ENCODE results near the gene KCNN3. TPM values are rescaled to one million over a fixed set of nuclear protein-coding genes. Genes with fewer than 3 reads are reported as not detected.

Gene KCNN3
- total RNA-seq, 5 donors from 2014 or later (not counting 1 experiment from before 2014, with no cell fraction given): 0.03 to 0.23 (median 0.18) TPM

GRCh38 chr1:154862907-154863306 lies 7.2 kb downstream of the KCNN3 start:
- H3K4me1 ChIP-seq (ENCODE audit: control insufficient read depth in 1 of 2, extremely low read depth in 1 of 2, insufficient read depth in 2 of 2, low read length in 2 of 2): no peaks in the 10 kb centered on the region
- no peaks in the 10 kb centered on the region for H3K36me3 ChIP-seq (ENCODE audit: control insufficient read depth in 2 of 2, extremely low read depth in 1 of 2, insufficient read depth in 1 of 2, low read length in 1 of 2)
- WGBS (ENCODE audit: insufficient coverage): 87% methylated on average over 5 of the region's 13 CpGs
- H3K9me3 Mint-ChIP-seq: no peaks in the 10 kb centered on the region
- ChIA-PET CTCF (interaction anchor here in 1 of 2 donors (0.6 kb wide), 2 partner anchors 160 to 1866 kb away, joined by 3 to 4 read pairs; partner anchors contain the start of gene ISG20L2), POLR2A (interaction anchor here in 1 of 2 donors (0.6 kb wide), 1 partner anchor 136 kb away, joined by 6 read pairs; no protein-coding TSS in a partner anchor)
- H3K27ac ChIP-seq (ENCODE audit: low read length): no peak overlapping the region
- H3K4me3 Mint-ChIP-seq: no peak overlapping the region
- H3K4me3 ChIP-seq (ENCODE audit: control insufficient read depth in 1 of 2, extremely low read depth in 1 of 2, low read length in 1 of 2): no peak overlapping the region
- no peak overlapping the region for H3K27ac Mint-ChIP-seq
- H3K27me3 ChIP-seq (replicated peaks in 1 of 2; ENCODE audit: control insufficient read depth in 2 of 2, extremely low read depth in 1 of 2, insufficient read depth in 2 of 2, low read length in 1 of 2): peaks cover 0 to 73% of the 10 kb centered on the region in 2 experiments
- no peaks in the 10 kb centered on the region for H3K36me3 Mint-ChIP-seq
- peaks cover 7 to 30% of the 10 kb centered on the region in 2 donors for H3K27me3 Mint-ChIP-seq
- ATAC-seq (replicated peaks in 1 of 4) (no peak), DNase-seq (no peak)
- peaks cover 0 to 14% (median 0%) of the 10 kb centered on the region in 3 donors for H3K4me1 Mint-ChIP-seq
- no peaks in the 10 kb centered on the region for H3K9me3 ChIP-seq

- ChIA-PET CTCF (interaction anchor here in 1 of 2 donors (0.6 kb wide), 1 partner anchor 8 kb away, joined by 6 read pairs; no protein-coding TSS in a partner anchor), POLR2A (no interaction called here)
- DNase-seq (no peak), ATAC-seq (replicated peaks in 1 of 4) (no peak)
- Histone ChIP-seq H3K36me3 (ENCODE audit: control insufficient read depth in 2 of 2, extremely low read depth in 1 of 2, insufficient read depth in 1 of 2, low read length in 1 of 2) (no peaks in the 10 kb centered on the region), H3K27me3 (replicated peaks in 1 of 2; ENCODE audit: control insufficient read depth in 2 of 2, extremely low read depth in 1 of 2, insufficient read depth in 2 of 2, low read length in 1 of 2) (peaks cover 0 to 63% of the 10 kb centered on the region in 2 experiments), H3K4me3 (ENCODE audit: control insufficient read depth in 1 of 2, extremely low read depth in 1 of 2, low read length in 1 of 2) (no peak overlapping the region), H3K9me3 (no peaks in the 10 kb centered on the region), H3K27ac (ENCODE audit: low read length) (no peak overlapping the region), H3K4me1 (ENCODE audit: control insufficient read depth in 1 of 2, extremely low read depth in 1 of 2, insufficient read depth in 2 of 2, low read length in 2 of 2) (no peaks in the 10 kb centered on the region)
- H3K36me3 Mint-ChIP-seq: no peaks in the 10 kb centered on the region
- WGBS (ENCODE audit: insufficient coverage): 87% methylated on average over 9 of the region's 12 CpGs
- no peak overlapping the region for H3K4me3 Mint-ChIP-seq
- H3K27me3 Mint-ChIP-seq: peaks cover 4 to 22% of the 10 kb centered on the region in 2 donors
- H3K9me3 Mint-ChIP-seq: no peaks in the 10 kb centered on the region
- H3K27ac Mint-ChIP-seq: no peak overlapping the region
- H3K4me1 Mint-ChIP-seq: peaks cover 0 to 14% (median 0%) of the 10 kb centered on the region in 3 donors
Measured at GRCh38 chr1:154861607-154862094, 8.4 kb downstream of the KCNN3 start.

- no peaks in the 10 kb centered on the region for H3K4me1 ChIP-seq (ENCODE audit: control insufficient read depth in 1 of 2, extremely low read depth in 1 of 2, insufficient read depth in 2 of 2, low read length in 2 of 2)
- no peaks in the 10 kb centered on the region for H3K9me3 ChIP-seq
- CTCF ChIA-PET: interaction anchor here in 1 of 2 donors (0.6 kb wide), 1 partner anchor 545 kb away, joined by 3 read pairs; no protein-coding TSS in a partner anchor
- H3K36me3 ChIP-seq (ENCODE audit: control insufficient read depth in 2 of 2, extremely low read depth in 1 of 2, insufficient read depth in 1 of 2, low read length in 1 of 2): no peaks in the 10 kb centered on the region
- peaks cover 3 to 26% of the 10 kb centered on the region in 2 donors for H3K27me3 Mint-ChIP-seq
- POLR2A ChIA-PET: no interaction called here
- H3K36me3 Mint-ChIP-seq: no peaks in the 10 kb centered on the region
- H3K4me3 Mint-ChIP-seq: no peak overlapping the region
- H3K27ac ChIP-seq (ENCODE audit: low read length): no peak overlapping the region
- no peak overlapping the region for H3K27ac Mint-ChIP-seq
- ATAC-seq (replicated peaks in 1 of 4): no peak
- WGBS (ENCODE audit: insufficient coverage): 62% methylated on average over 9 of the region's 12 CpGs
- peaks cover 0 to 56% of the 10 kb centered on the region in 2 experiments for H3K27me3 ChIP-seq (replicated peaks in 1 of 2; ENCODE audit: control insufficient read depth in 2 of 2, extremely low read depth in 1 of 2, insufficient read depth in 2 of 2, low read length in 1 of 2)
- DNase-seq: peak in 1 of 35 experiments; percentile 21
- H3K9me3 Mint-ChIP-seq: no peaks in the 10 kb centered on the region
- H3K4me3 ChIP-seq (ENCODE audit: control insufficient read depth in 1 of 2, extremely low read depth in 1 of 2, low read length in 1 of 2): no peak overlapping the region
- H3K4me1 Mint-ChIP-seq: peaks cover 0 to 11% (median 0%) of the 10 kb centered on the region in 3 donors
Measured at GRCh38 chr1:154860156-154860870, 9.8 kb downstream of the KCNN3 start.

GRCh38 chr1:154859786-154860155 lies 10.3 kb downstream of the KCNN3 start:
- Histone ChIP-seq H3K9me3 (no peaks in the 10 kb centered on the region), H3K36me3 (ENCODE audit: control insufficient read depth in 2 of 2, extremely low read depth in 1 of 2, insufficient read depth in 1 of 2, low read length in 1 of 2) (no peaks in the 10 kb centered on the region), H3K4me1 (ENCODE audit: control insufficient read depth in 1 of 2, extremely low read depth in 1 of 2, insufficient read depth in 2 of 2, low read length in 2 of 2) (no peaks in the 10 kb centered on the region), H3K4me3 (ENCODE audit: control insufficient read depth in 1 of 2, extremely low read depth in 1 of 2, low read length in 1 of 2) (no peak overlapping the region), H3K27ac (ENCODE audit: low read length) (no peak overlapping the region), H3K27me3 (replicated peaks in 1 of 2; ENCODE audit: control insufficient read depth in 2 of 2, extremely low read depth in 1 of 2, insufficient read depth in 2 of 2, low read length in 1 of 2) (peaks cover 0 to 52% of the 10 kb centered on the region in 2 experiments)
- ATAC-seq (replicated peaks in 1 of 4): no peak
- Mint-ChIP-seq H3K36me3 (no peaks in the 10 kb centered on the region), H3K4me3 (no peak overlapping the region), H3K27ac (no peak overlapping the region), H3K4me1 (peaks cover 0 to 11% (median 0%) of the 10 kb centered on the region in 3 donors), H3K27me3 (peaks cover 3 to 26% of the 10 kb centered on the region in 2 donors), H3K9me3 (no peaks in the 10 kb centered on the region)
- DNase-seq: no peak
- ChIA-PET POLR2A (no interaction called here), CTCF (interaction anchor here (0.6 to 0.7 kb wide), 2 partner anchors 370 to 545 kb away, joined by 3 to 4 read pairs; no protein-coding TSS in a partner anchor)
- 36% methylated on average over 2 of the region's 2 CpGs for WGBS (ENCODE audit: insufficient coverage)

- Mint-ChIP-seq H3K4me1 (peaks cover 0 to 7% (median 0%) of the 10 kb centered on the region in 3 donors), H3K36me3 (no peaks in the 10 kb centered on the region), H3K27me3 (peaks cover 3 to 26% of the 10 kb centered on the region in 2 donors), H3K9me3 (no peaks in the 10 kb centered on the region), H3K4me3 (no peak overlapping the region), H3K27ac (no peak overlapping the region)
- Histone ChIP-seq H3K27ac (ENCODE audit: low read length) (no peak overlapping the region), H3K36me3 (ENCODE audit: control insufficient read depth in 2 of 2, extremely low read depth in 1 of 2, insufficient read depth in 1 of 2, low read length in 1 of 2) (no peaks in the 10 kb centered on the region), H3K9me3 (no peaks in the 10 kb centered on the region), H3K4me3 (ENCODE audit: control insufficient read depth in 1 of 2, extremely low read depth in 1 of 2, low read length in 1 of 2) (no peak overlapping the region), H3K27me3 (replicated peaks in 1 of 2; ENCODE audit: control insufficient read depth in 2 of 2, extremely low read depth in 1 of 2, insufficient read depth in 2 of 2, low read length in 1 of 2) (peaks cover 0 to 49% of the 10 kb centered on the region in 2 experiments), H3K4me1 (ENCODE audit: control insufficient read depth in 1 of 2, extremely low read depth in 1 of 2, insufficient read depth in 2 of 2, low read length in 2 of 2) (no peaks in the 10 kb centered on the region)
- DNase-seq: no peak
- WGBS (ENCODE audit: insufficient coverage): 86% methylated on average over 8 of the region's 9 CpGs
- no peak for ATAC-seq (replicated peaks in 1 of 4)
- ChIA-PET CTCF (interaction anchor here in 1 of 2 donors (0.7 kb wide), 1 partner anchor 370 kb away, joined by 4 read pairs; no protein-coding TSS in a partner anchor), POLR2A (interaction anchor here in 1 of 2 donors (0.5 kb wide), 1 partner anchor 213 kb away, joined by 4 read pairs; no protein-coding TSS in a partner anchor)
Measured at GRCh38 chr1:154859151-154859785, 10.8 kb downstream of the KCNN3 start.
